ENCODE results near the gene LENEP.

LENEP gene

GRCh38 chr1:154993572-154994268 lies at the start of gene LENEP:
TSS of gene LENEP (plus strand) at chr1:154993586. CDS start at chr1:154993608, 22 bp downstream.
- no peak for DNase-seq (ENCODE audit: low read depth in 2 of 2)

DNA sequence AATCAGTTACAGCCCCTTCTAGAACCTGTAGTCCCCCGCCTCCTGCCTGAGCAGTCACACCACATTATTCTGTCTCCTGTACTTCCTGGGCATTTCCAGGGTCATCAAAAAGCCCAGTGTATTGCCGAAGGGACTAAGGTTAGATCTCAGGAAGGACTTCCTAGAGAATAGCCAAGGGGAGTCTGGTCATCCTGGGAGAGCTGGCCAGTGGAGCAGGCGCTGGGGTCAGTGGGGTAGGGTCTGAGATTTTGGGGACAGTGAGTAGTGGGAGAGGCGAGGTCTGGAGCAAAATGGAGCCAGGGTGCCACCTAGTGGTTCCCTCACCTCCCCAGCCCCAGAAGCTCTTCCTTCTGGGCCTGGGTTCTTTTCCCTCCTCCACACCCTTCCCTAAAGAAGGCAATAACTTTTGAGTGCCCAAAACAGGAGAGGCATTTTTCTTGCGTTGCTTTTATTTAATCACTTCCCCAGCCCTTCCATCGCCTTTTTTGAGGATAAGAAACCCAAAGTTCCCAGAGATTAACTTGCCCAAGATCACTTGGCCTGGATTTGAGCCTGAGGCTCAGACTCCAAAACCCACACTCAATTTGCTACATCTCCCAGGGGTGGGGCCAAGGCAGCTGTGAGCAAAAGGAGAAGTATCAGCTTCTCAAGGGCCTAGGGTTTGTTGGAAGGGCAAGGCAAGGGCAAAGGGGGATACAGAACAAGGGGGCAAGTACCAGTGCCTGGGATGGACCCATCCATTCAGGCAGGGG lies 49.6 kb upstream of the LENEP start:
- no peak for DNase-seq (ENCODE audit: low read depth in 2 of 2)

DNA sequence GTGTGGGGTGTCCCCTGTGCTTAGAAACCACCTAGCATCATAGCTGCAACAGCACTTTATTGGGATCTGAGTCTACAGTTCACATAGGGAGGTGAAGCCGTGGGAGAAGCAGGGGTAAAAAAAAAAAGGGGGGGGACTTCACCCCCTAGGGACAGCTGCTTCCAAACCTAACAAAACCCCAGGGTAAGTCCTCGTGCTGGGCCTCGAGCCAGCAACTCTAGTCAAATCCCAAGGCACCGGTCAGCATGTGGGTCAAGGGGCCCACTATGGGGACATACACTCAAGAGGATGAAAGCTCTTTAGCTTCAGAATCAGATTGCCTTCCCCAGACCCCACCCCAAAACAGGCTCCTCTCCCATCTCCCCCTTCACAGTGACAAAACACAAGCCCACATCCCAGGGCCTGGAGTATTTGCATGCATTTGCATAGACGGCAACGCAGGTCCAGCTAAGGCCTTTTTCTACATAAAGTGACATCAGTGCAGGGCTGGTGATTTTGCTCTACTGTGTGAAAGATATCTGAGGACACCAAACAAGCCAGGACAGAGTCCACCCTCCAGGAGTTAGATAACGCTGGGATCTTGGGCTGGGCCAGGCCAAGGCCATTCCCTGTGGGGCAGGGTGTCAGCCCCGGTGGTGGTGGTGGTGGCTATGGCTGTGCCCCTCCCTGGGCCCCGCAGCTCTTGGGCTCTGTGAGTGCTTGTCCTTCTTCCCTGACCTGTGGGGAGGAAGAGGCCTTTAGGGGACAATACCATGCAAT lies 48.8 kb upstream of the LENEP start:
- no peak for DNase-seq (ENCODE audit: low read depth in 2 of 2)

DNA sequence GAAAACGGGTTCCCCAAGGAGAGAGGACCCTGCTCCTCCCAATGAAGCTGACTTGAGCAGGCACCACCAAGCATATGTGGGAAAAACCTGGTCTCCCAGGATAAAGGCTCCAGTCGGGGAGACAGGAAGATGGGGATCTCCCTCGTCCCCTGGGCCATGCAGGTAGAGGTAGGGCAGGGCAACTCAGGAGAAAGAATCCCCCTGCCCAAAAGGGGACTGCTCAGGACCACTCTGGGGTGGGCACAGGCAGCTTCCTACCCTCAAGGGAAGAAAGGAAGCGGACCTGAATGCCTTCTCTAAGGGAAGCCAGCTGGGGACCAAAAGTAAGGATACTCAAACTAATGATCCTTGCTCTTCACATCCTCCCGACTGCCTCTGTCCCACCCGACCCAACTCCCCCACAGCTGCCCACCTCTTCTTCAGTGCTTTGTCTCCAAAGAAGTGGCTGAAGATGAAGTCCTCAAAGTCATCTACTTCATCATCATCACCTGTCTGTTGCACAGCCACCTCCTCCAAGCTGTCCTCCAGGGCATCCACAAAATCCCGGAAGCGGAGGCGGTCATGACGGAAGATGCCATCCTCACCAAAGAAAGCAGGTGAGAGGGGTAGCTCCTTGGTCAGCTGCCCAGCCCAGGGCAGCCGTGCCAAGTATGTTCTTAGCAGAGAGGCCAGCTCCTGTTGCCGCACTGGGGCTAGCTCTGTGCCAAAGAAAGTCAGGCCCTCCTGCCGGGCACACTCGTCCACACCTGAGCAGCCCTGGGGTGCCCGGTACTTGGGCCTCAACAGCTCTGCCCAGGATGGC lies 48.0 kb upstream of the LENEP start:
- DNase-seq (ENCODE audit: low read depth in 2 of 2): no peak

- DNase-seq (ENCODE audit: low read depth in 2 of 2): no peak
These were observed 47.2 kb upstream of the LENEP start for GRCh38 chr1:154945962-154946850.

GRCh38 chr1:154948079-154948478 lies 45.3 kb upstream of the LENEP start:
- DNase-seq (ENCODE audit: low read depth in 2 of 2): no peak

DNA sequence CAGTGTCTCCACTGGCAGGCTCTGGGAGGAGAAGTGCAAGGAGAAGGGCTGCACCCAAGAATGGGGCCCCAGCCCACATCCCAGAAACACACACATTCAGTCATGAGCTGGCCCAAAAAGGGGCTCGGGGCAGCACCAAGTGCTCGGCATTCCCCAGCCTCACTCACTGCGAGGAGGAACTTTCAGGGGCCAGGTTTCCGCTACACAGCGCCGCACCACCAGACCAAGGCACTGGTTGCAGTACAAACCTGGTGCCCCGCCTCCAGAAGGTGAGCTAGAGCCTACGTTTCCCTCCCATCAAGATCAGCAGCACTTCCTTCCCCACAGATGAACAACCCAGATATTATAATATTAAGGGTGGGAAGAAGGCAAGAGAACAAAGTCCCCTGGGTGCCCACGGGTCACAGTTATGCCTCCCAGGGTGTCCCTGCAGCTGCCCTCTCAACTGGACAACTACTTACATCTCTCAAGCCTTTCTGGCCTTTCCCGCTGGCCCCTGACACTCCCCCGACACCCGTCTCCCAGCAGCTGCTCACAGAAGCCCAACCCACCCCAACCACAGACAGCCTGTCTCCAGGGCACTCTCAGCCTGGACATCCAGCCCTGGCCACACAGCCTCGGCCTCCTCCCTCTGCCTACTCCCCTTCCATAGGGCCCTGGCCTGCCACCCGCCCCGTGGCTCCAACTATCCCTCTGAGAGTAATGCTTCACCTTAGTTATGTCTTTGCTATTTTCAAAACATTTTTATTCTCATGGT lies 41.3 kb upstream of the LENEP start:
- DNase-seq (ENCODE audit: low read depth in 2 of 2): peak in 1 of 2 donors; percentile 50

GRCh38 chr1:154952664-154953063 lies 40.7 kb upstream of the LENEP start:
- DNase-seq (ENCODE audit: low read depth in 2 of 2): no peak

DNA sequence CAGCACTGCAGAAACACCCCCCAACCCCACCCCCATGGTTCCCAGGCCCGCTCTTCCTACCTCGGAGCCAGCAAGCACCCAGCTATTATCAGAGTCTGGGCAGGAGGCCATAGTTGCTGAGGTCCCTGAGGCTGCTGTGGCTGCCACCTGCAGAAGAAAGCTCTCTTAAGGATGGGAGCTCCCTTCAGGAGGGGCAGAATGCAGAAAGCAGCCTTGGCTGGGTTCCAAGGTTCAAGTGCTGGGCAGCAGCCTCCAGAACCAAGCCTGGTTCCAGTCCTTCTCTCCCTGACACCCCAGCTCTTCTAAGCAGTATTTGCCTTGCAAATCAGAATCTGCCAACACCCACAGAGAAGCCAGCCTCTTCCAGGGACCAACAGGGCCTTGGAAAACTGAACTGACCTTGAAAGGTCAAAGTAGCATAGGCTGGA lies 39.8 kb upstream of the LENEP start:
- DNase-seq (ENCODE audit: low read depth in 2 of 2): no peak

DNA sequence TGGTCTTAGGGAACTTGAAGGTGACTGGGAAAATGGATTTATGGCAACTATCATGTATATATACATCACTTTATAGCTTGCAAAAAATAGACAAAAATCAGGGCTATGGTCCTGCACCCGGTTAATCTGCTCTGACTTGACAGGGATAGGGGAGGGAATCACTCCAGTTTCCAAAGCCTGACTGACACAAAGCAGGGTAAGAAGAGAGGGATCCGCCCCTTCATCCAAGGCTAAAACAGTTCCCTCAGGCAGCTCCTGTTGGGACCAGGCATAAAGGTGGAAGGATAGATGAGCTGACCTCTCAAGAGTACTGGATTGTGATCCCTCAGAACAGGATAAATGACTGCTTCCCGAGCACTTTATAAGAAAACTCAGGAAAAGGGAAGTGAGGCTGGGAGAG lies 38.8 kb upstream of the LENEP start:
- no peak for DNase-seq (ENCODE audit: low read depth in 2 of 2)

- DNase-seq (ENCODE audit: low read depth in 2 of 2): peak; percentile 63 to 73
These were observed 38.2 kb upstream of the LENEP start for GRCh38 chr1:154955039-154955717.

- peak; percentile 57 to 70 for DNase-seq (ENCODE audit: low read depth in 2 of 2)
These were observed 37.5 kb upstream of the LENEP start, which contains the start of gene PBXIP1 for GRCh38 chr1:154955718-154956543. TSS of gene PBXIP1 (minus strand) at chr1:154956099. CDS start at chr1:154953721, 2,378 bp downstream.

DNA sequence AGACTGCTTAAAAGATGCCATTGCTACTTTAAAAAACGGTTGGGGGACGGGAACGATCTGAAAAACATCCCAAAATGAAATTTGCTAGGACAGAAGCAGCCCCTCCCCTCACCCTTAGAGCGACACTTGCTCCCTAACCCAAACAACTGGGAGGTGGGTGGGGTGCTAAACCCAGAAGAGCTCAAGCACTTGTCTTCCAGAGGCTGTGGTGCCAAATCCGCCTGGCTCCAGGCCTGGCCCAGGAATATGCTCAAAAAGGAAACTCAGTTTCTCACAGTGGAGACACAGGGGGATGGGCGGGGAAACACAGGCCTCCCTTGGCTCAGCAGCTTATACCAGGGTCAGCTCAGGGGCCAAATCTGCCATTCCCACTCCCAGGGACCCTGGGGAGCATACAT lies 36.8 kb upstream of the LENEP start:
- no peak for DNase-seq (ENCODE audit: low read depth in 2 of 2)

GRCh38 chr1:154957091-154957657 lies 36.2 kb upstream of the LENEP start:
- no peak for DNase-seq (ENCODE audit: low read depth in 2 of 2)

DNA sequence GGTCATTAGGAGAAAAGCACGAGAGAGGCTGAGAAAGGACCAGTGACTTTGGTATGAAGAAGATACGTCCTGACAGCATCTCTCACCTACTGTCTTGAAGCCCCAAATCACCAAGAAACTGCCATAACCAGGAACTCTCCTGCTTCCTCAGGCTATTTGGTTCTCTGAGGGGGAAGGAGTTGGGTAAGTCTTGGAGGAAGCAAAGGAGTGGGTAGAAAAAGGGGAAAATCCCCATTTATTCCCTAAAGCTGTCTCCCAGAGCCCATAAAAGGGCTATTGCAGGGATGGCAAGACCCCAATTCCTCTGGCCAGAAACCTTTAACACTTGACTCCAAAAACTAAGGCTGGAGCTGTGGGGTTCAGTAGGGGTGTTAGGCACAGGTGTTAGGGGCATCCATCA lies 35.4 kb upstream of the LENEP start:
- DNase-seq (ENCODE audit: low read depth in 2 of 2): no peak

- DNase-seq (ENCODE audit: low read depth in 2 of 2): no peak
These were observed 34.5 kb upstream of the LENEP start for GRCh38 chr1:154958681-154959425.

GRCh38 chr1:154959426-154959780 lies 34.0 kb upstream of the LENEP start:
- no peak for DNase-seq (ENCODE audit: low read depth in 2 of 2)

All from stimulated activated CD4-positive, alpha-beta T cell treated with anti-CD3 and anti-CD28 coated beads, Interleukin-4, amount 100 ng/mL, for 48 hours (primary cell).